Ectodermal cell (in vitro differentiated cells): ENCODE data around the gene GPR157.

Experiments used
- H3K27ac ChIP-seq: 2 replicates; pipeline ENCODE4 v1.7.0; 2013; ENCODE audit warnings: mild to moderate bottlenecking, low read depth, low read length; ENCODE audit not compliant: insufficient read depth, poor library complexity, severe bottlenecking
- H3K27me3 ChIP-seq: 2 replicates; pipeline ENCODE4 v1.7.0; 2013; ENCODE audit warnings: mild to moderate bottlenecking, low read length; ENCODE audit not compliant: insufficient read depth, control insufficient read depth, poor library complexity, severe bottlenecking
- H3K36me3 ChIP-seq: one replicate; pipeline ENCODE4 v1.7.0; 2013; ENCODE audit warnings: low read length; ENCODE audit not compliant: control insufficient read depth, insufficient read depth
- H3K4me1 ChIP-seq: one replicate; pipeline ENCODE4 v1.7.0; 2013; ENCODE audit warnings: low read length; ENCODE audit not compliant: control insufficient read depth, insufficient read depth
- H3K4me3 ChIP-seq: 2 replicates; pipeline ENCODE4 v1.7.0; 2013; ENCODE audit warnings: low read depth, low read length, control low read depth; ENCODE audit not compliant: insufficient read depth
- H3K9me3 ChIP-seq: 2 replicates; pipeline ENCODE4 v1.7.0; 2013; ENCODE audit warnings: mild to moderate bottlenecking, low read length, moderate library complexity; ENCODE audit not compliant: control insufficient read depth
- WGBS, 2 experiments: methylation state at CpG; one replicate each; pipeline ENCODE4 v1.1.7; 2013; ENCODE audit warnings: missing lambda C conversion rate in 2 of 2; 5-methylcytosine and 5-hydroxymethylcytosine counted together

The GPR157 gene

DNA sequence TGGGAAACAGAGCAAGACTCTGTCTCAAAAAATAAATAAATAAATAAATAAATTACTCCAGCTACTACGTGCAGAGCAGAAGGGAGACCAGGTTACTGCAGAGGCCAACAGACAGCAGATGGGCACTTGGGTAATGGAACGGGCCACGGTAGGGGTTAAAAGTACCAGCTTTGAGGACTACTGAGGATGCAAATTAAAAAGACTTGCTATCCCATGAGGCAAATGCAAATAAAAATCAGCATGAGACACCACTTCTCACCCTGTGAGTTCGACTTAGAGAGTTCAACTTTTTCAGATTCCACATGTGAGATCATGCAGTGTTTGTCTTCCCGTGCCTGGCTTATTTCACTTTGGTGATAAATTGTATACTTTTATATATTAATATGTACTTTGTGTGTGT lies 66.1 kb downstream of the GPR157 start:
- Histone ChIP-seq H3K4me1 (no peaks in the 10 kb centered on the region), H3K36me3 (no peaks in the 10 kb centered on the region), H3K9me3 (no peaks in the 10 kb centered on the region), H3K4me3 (no peak overlapping the region), H3K27ac (no peak overlapping the region), H3K27me3 (no peaks in the 10 kb centered on the region)
- 71 to 85% methylated on average over 4 of the region's 5 CpGs for WGBS, 2 experiments

- Histone ChIP-seq H3K4me3 (no peak overlapping the region), H3K27me3 (no peaks in the 10 kb centered on the region), H3K4me1 (no peaks in the 10 kb centered on the region), H3K36me3 (no peaks in the 10 kb centered on the region), H3K9me3 (no peaks in the 10 kb centered on the region), H3K27ac (no peak overlapping the region)
- 86 to 90% methylated on average over 7 of the region's 7 CpGs for WGBS, 2 experiments
These were observed 66.9 kb downstream of the GPR157 start for GRCh38 chr1:9062021-9062471.

GRCh38 chr1:9061252-9061960 lies 67.5 kb downstream of the GPR157 start:
- no peaks in the 10 kb centered on the region for H3K27me3 ChIP-seq
- no peaks in the 10 kb centered on the region for H3K9me3 ChIP-seq
- H3K36me3 ChIP-seq = no peaks in the 10 kb centered on the region
- no peaks in the 10 kb centered on the region for H3K4me1 ChIP-seq
- H3K4me3 ChIP-seq = no peak overlapping the region
- WGBS, 2 experiments = 86 to 88% methylated on average over 6 of the region's 6 CpGs
- H3K27ac ChIP-seq = no peak overlapping the region

DNA sequence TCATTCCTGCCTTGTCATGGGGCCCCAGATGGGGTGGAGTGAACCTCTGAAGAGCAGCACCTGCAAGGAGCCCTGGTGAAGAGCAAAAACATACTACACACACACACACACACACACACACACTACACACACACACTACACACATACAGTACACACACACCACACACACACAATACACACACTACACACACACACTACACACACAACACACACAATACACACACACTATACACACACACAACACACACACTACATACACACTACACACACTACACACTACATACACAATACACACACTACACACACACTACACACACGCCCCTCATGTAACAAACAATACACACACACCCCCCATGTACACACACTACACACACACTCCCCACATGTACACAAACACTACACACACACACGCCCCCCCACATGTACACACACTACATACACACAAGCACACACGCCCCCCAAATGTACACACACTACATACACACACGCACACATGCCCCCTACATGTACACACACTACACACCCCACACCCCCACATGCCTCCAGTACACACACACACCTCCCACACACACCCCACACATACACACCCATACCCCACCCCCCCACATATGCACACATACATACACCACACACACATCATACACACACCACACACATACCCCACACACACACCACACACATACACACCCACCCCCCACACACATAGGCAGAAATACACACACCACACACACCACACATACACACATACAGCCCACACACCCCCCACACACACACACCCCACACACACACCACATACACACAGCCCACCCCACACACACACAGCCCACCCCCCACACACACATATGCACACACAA lies 68.8 kb downstream of the GPR157 start:
- 77 to 82% methylated on average over 4 of the region's 4 CpGs for WGBS, 2 experiments
- H3K27ac ChIP-seq = no peak overlapping the region

DNA sequence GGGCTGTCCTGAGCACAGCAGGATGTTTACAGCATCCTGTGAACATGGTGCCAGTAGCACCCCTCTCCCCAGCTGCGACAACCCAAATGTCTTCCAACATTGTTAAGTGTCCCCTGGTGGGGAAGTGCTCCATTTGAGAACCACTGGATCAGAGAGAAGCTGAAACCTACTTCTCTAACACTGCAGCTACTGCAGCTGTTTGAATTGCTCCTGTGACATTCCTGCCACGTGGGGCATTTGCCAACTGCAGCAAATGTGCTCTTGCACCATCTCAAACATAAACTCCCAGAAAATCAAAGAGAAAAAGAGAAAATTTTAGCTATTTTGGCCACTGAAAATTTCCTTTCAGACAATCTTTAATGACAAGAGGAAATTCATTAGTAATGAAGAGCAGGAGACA lies 70.4 kb downstream of the GPR157 start:
- H3K27ac ChIP-seq = no peak overlapping the region
- H3K27me3 ChIP-seq = no peaks in the 10 kb centered on the region
- no peaks in the 10 kb centered on the region for H3K9me3 ChIP-seq
- no peaks in the 10 kb centered on the region for H3K4me1 ChIP-seq
- H3K36me3 ChIP-seq = no peaks in the 10 kb centered on the region
- H3K4me3 ChIP-seq = no peak overlapping the region
- WGBS, 2 experiments = 71 to 76% methylated on average over 2 of the region's 2 CpGs

More for the DNA sequence above, 68.8 kb downstream of the GPR157 start:
- H3K4me3 ChIP-seq = no peak overlapping the region
- H3K27me3 ChIP-seq = no peaks in the 10 kb centered on the region
- no peaks in the 10 kb centered on the region for H3K4me1 ChIP-seq
- H3K36me3 ChIP-seq = no peaks in the 10 kb centered on the region
- H3K9me3 ChIP-seq = no peaks in the 10 kb centered on the region

DNA sequence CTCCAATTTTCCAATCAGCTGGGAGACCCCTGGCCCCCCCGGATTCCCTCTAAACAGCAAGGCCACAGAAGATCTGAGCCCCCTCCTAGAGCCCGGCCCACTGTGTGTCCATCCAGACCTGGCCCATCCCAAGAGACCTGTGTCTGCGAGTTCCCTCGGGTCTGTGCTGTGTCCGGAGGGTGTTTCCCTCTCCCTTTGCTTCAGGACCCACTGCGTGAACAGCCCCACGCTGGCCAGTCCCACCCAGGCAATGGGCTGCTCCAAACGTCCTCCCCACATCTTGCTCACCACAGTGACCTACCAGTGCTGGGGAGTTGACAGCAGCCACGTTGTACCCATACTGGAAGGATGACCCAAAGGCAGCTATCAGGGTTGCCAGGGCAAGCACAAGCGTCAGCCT lies 71.1 kb downstream of the GPR157 start:
- Histone ChIP-seq H3K9me3 (no peaks in the 10 kb centered on the region), H3K4me1 (no peaks in the 10 kb centered on the region), H3K36me3 (no peaks in the 10 kb centered on the region), H3K27me3 (no peaks in the 10 kb centered on the region), H3K27ac (no peak overlapping the region), H3K4me3 (no peak overlapping the region)
- WGBS, 2 experiments = 88 to 89% methylated on average over 10 of the region's 10 CpGs

GRCh38 chr1:9052272-9053049 lies 76.4 kb downstream of the GPR157 start:
- no peak overlapping the region for H3K27ac ChIP-seq
- no peak overlapping the region for H3K4me3 ChIP-seq
- no peaks in the 10 kb centered on the region for H3K27me3 ChIP-seq
- H3K36me3 ChIP-seq = no peaks in the 10 kb centered on the region
- H3K9me3 ChIP-seq = no peaks in the 10 kb centered on the region
- H3K4me1 ChIP-seq = no peaks in the 10 kb centered on the region
- WGBS, 2 experiments = 94 to 98% methylated on average over 2 to 4 of the region's 6 CpGs

DNA sequence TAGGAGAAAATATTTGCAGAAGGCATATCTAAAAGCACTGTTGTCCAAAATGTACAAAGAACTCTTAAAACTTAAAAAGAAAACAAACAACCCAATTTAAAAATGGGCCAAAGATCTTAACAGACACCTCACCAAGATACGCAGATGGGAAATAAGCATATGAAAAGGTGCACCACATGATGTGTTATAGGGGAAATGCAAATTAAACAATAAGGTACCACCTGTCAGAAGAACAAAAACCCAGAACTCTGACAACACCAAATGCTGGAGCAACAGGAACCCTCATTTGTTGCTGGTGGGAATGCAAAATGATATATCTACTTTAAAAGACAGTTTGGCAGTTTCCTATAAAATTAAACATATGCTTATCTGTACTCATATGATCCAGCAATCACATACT lies 77.5 kb downstream of the GPR157 start:
- H3K27me3 ChIP-seq = no peaks in the 10 kb centered on the region
- no peaks in the 10 kb centered on the region for H3K9me3 ChIP-seq
- H3K4me1 ChIP-seq = no peaks in the 10 kb centered on the region
- no peak overlapping the region for H3K27ac ChIP-seq
- 43% methylated on average over 1 of the region's 1 CpG; no CpG with 5 or more reads in 1 of the 2 experiments for WGBS, 2 experiments
- H3K36me3 ChIP-seq = no peaks in the 10 kb centered on the region
- H3K4me3 ChIP-seq = no peak overlapping the region

DNA sequence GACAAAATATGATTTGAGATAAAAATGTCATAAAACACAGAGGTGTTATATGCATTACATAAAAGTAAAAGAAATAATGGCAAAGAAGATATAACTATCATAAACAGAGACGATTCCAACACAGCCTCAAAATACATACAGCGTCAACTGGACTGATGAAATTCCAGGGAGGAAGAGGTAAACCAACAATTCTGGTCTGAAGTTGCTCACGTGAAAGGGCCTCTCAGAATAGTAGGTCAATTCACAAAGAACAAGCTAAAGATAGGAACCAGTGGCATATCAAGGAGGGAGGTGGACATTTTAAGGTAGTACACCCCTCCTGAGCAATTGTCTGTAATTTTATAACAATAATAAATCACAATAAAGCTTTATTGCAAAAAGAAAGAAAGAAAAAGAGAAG lies 78.1 kb downstream of the GPR157 start:
- WGBS, 2 experiments = 53 to 76% methylated on average over 2 to 3 of the region's 3 CpGs
- H3K9me3 ChIP-seq = no peaks in the 10 kb centered on the region

More for the DNA sequence above, 78.1 kb downstream of the GPR157 start:
- no peaks in the 10 kb centered on the region for H3K27me3 ChIP-seq
- no peaks in the 10 kb centered on the region for H3K4me1 ChIP-seq
- H3K4me3 ChIP-seq = no peak overlapping the region
- no peak overlapping the region for H3K27ac ChIP-seq
- H3K36me3 ChIP-seq = no peaks in the 10 kb centered on the region
